Measurements from ENCODE around the gene SYNDIG1.

SYNDIG1 gene

GRCh38 chr20:24492698-24493097 is 23.3 kb downstream of the SYNDIG1 start:
- H3K9me3 Mint-ChIP-seq, result no peaks in the 10 kb centered on the region
- no peaks in the 10 kb centered on the region for H3K36me3 Mint-ChIP-seq (ENCODE audit: insufficient read depth)
- no peak overlapping the region for H3K27ac Mint-ChIP-seq (ENCODE audit: low read depth)
- DNase-seq (ENCODE audit: low spot score in 2 of 2), result no peak
- peaks cover 12% of the 10 kb centered on the region for H3K27me3 Mint-ChIP-seq
- H3K4me3 Mint-ChIP-seq, result no peak overlapping the region
- no peaks in the 10 kb centered on the region for H3K4me1 Mint-ChIP-seq
- ATAC-seq (replicated peaks; ENCODE audit: extremely low read depth, poor library complexity, severe bottlenecking), result no peak

- no peak overlapping the region for H3K4me3 Mint-ChIP-seq
- no peaks in the 10 kb centered on the region for H3K4me1 Mint-ChIP-seq
- H3K27me3 Mint-ChIP-seq, result peaks cover 12% of the 10 kb centered on the region
- no peak overlapping the region for H3K27ac Mint-ChIP-seq (ENCODE audit: low read depth)
- no peaks in the 10 kb centered on the region for H3K9me3 Mint-ChIP-seq
- no peaks in the 10 kb centered on the region for H3K36me3 Mint-ChIP-seq (ENCODE audit: insufficient read depth)
- DNase-seq (ENCODE audit: low spot score in 2 of 2), result no peak
- ATAC-seq (replicated peaks; ENCODE audit: extremely low read depth, poor library complexity, severe bottlenecking), result no peak
These were observed 23.8 kb downstream of the SYNDIG1 start for GRCh38 chr20:24493181-24493580.

GRCh38 chr20:24493661-24494459 is 24.4 kb downstream of the SYNDIG1 start:
- Mint-ChIP-seq H3K4me3 (no peak overlapping the region), H3K36me3 (ENCODE audit: insufficient read depth) (no peaks in the 10 kb centered on the region), H3K4me1 (no peaks in the 10 kb centered on the region), H3K9me3 (no peaks in the 10 kb centered on the region), H3K27ac (ENCODE audit: low read depth) (no peak overlapping the region), H3K27me3 (peaks cover 12% of the 10 kb centered on the region)
- ATAC-seq (replicated peaks; ENCODE audit: extremely low read depth, poor library complexity, severe bottlenecking) (no peak), DNase-seq (ENCODE audit: low spot score in 2 of 2) (no peak)

GRCh38 chr20:24494460-24494920 is 25.1 kb downstream of the SYNDIG1 start:
- Mint-ChIP-seq H3K4me1 (no peaks in the 10 kb centered on the region), H3K27me3 (peaks cover 12% of the 10 kb centered on the region), H3K4me3 (no peak overlapping the region), H3K27ac (ENCODE audit: low read depth) (no peak overlapping the region), H3K36me3 (ENCODE audit: insufficient read depth) (no peaks in the 10 kb centered on the region), H3K9me3 (no peaks in the 10 kb centered on the region)
- ATAC-seq (replicated peaks; ENCODE audit: extremely low read depth, poor library complexity, severe bottlenecking) (no peak), DNase-seq (ENCODE audit: low spot score in 2 of 2) (no peak)

- no peak for ATAC-seq (replicated peaks; ENCODE audit: extremely low read depth, poor library complexity, severe bottlenecking)
- H3K9me3 Mint-ChIP-seq, result no peaks in the 10 kb centered on the region
- no peak overlapping the region for H3K27ac Mint-ChIP-seq (ENCODE audit: low read depth)
- no peaks in the 10 kb centered on the region for H3K36me3 Mint-ChIP-seq (ENCODE audit: insufficient read depth)
- no peak overlapping the region for H3K4me3 Mint-ChIP-seq
- peaks cover 9% of the 10 kb centered on the region for H3K27me3 Mint-ChIP-seq
- no peaks in the 10 kb centered on the region for H3K4me1 Mint-ChIP-seq
- no peak for DNase-seq (ENCODE audit: low spot score in 2 of 2)
These were observed 25.8 kb downstream of the SYNDIG1 start for GRCh38 chr20:24495266-24495665.

DNA sequence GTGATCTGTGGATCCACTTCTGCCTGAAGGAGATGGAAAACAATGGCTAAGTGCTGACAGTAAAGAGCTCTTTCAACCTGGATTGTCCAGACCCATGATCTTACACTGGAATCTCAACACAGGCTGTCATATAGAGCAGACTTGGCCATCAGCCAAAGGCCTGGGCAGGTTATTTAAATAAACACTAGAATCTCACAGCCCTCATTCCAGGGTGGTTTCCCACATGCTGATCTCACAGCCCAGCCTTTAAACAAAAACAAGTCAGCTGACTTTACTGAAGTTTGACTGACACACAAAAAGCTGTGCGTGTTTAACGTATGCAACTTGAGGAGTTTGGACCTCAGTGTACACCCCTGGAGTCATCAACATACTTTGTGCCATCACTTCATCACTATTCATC is 28.4 kb downstream of the SYNDIG1 start:
- no peak for DNase-seq (ENCODE audit: low spot score in 2 of 2)
- no peaks in the 10 kb centered on the region for H3K4me1 Mint-ChIP-seq
- peaks cover 8% of the 10 kb centered on the region for H3K27me3 Mint-ChIP-seq
- no peak overlapping the region for H3K4me3 Mint-ChIP-seq
- no peaks in the 10 kb centered on the region for H3K9me3 Mint-ChIP-seq
- ATAC-seq (replicated peaks; ENCODE audit: extremely low read depth, poor library complexity, severe bottlenecking), result no peak
- no peak overlapping the region for H3K27ac Mint-ChIP-seq (ENCODE audit: low read depth)
- H3K36me3 Mint-ChIP-seq (ENCODE audit: insufficient read depth), result no peaks in the 10 kb centered on the region

DNA sequence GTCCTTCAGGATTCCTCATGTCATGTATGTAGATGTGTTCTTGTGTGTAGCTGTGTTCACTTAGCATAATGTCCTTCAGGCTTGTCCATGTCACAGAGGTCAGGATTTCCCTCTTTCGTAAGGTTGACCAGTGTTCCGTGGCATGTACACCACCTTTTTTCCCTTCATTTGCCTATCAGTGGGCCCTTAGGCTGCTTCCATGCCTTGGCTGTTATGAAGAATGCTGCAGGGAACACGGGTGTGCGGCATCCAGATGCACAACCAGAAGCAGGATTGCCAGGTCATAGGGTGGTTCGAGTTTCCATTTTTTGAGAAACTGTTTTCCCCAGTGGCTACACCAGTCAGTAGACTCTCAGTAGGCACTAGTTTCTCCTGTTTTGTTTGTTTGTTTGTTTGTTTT is 29.2 kb downstream of the SYNDIG1 start:
- Mint-ChIP-seq H3K4me3 (no peak overlapping the region), H3K4me1 (no peaks in the 10 kb centered on the region), H3K27me3 (peaks cover 16% of the 10 kb centered on the region), H3K9me3 (no peaks in the 10 kb centered on the region), H3K36me3 (ENCODE audit: insufficient read depth) (no peaks in the 10 kb centered on the region), H3K27ac (ENCODE audit: low read depth) (no peak overlapping the region)
- ATAC-seq (replicated peaks; ENCODE audit: extremely low read depth, poor library complexity, severe bottlenecking), result no peak
- no peak for DNase-seq (ENCODE audit: low spot score in 2 of 2)

DNA sequence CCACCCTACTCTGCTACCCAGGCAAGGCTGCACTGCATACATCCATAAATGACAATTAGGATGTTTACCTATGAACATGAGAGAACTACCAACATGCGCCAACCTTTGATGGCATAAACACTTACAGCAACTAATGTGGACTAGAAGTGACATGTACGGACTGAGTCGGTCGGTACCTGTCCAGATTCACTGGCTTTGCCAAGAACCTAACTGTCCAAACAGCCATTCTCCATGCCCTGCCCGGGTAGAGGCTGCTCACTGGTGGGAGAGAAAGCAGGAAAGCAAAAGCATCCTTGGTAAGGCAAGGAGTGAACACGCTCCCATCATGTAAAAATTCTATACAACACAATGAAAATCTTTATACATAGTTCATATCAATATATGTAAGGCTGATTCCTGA is 30.0 kb downstream of the SYNDIG1 start:
- Mint-ChIP-seq H3K27me3 (peaks cover 24% of the 10 kb centered on the region), H3K9me3 (no peaks in the 10 kb centered on the region), H3K4me1 (no peaks in the 10 kb centered on the region), H3K27ac (ENCODE audit: low read depth) (no peak overlapping the region), H3K36me3 (ENCODE audit: insufficient read depth) (no peaks in the 10 kb centered on the region), H3K4me3 (no peak overlapping the region)
- ATAC-seq (replicated peaks; ENCODE audit: extremely low read depth, poor library complexity, severe bottlenecking) (no peak), DNase-seq (ENCODE audit: low spot score in 2 of 2) (no peak)

DNA sequence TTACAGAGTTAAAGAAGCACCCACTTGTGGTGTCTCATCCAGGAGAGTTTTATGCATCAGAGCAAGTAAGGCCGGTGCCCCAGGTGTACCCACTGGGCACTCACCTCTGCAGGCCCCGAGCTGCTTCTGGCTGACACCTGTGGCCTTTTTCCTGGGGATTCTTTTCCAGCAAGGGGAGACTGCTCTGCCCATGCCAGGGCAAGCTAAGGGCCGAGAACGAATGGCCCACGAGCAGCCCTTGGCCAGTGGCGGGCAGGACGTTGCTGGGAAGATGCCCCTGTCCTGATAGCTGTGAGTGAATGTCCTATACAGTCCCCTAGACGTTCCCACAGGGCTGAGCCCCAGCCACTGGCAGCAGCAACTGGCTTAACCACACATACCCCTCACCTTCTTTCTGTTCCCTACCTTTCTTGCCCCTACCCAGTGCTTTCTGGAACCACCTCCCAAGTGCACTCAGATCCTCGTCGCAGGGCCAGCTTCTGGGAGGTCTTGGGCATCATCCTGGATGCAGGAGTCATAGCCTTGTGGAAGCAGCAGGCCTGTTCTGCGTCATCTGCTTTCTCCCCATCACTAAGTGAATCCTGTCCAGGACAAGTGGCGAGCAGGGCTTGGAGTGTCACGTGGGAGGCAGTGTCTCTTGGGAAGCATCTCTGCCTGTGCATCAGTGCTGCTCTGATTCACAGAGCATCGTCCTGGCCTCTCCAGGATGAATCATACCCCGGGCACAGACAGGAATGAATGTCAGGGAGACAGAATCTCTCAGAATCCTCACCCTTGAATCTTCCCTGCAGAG is 32.5 kb downstream of the SYNDIG1 start:
- no peak for ATAC-seq (replicated peaks; ENCODE audit: extremely low read depth, poor library complexity, severe bottlenecking)
- no peak overlapping the region for H3K4me3 Mint-ChIP-seq
- no peaks in the 10 kb centered on the region for H3K4me1 Mint-ChIP-seq
- peaks cover 2% of the 10 kb centered on the region for H3K36me3 Mint-ChIP-seq (ENCODE audit: insufficient read depth)
- H3K9me3 Mint-ChIP-seq, result no peaks in the 10 kb centered on the region
- DNase-seq (ENCODE audit: low spot score in 2 of 2), result no peak
- H3K27ac Mint-ChIP-seq (ENCODE audit: low read depth), result no peak overlapping the region
- H3K27me3 Mint-ChIP-seq, result peaks cover 40% of the 10 kb centered on the region

DNA sequence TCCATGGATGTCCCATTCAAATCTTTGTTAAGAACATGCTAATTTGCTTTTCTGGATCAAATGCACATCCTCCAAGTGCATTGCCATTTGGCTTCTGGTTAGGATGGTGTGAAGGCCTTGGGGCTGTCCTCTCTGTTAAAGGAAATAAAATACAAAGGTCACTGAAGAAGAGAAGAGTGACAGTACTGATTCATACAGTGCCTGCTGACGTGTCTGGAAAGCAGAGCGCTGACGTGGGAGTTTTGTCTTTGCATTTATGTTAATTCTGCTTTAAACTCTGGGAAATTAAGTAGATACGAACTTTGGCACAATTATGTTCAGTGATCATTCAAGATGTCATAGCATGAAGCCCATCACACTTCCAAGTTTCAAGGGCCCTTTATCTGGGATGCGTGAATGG is 33.2 kb downstream of the SYNDIG1 start:
- H3K27ac Mint-ChIP-seq (ENCODE audit: low read depth), result no peak overlapping the region
- H3K4me3 Mint-ChIP-seq, result no peak overlapping the region
- DNase-seq (ENCODE audit: low spot score in 2 of 2) (no peak), ATAC-seq (replicated peaks; ENCODE audit: extremely low read depth, poor library complexity, severe bottlenecking) (no peak)
- no peaks in the 10 kb centered on the region for H3K4me1 Mint-ChIP-seq
- peaks cover 2% of the 10 kb centered on the region for H3K36me3 Mint-ChIP-seq (ENCODE audit: insufficient read depth)
- peaks cover 47% of the 10 kb centered on the region for H3K27me3 Mint-ChIP-seq
- H3K9me3 Mint-ChIP-seq, result no peaks in the 10 kb centered on the region

- Mint-ChIP-seq H3K4me1 (no peaks in the 10 kb centered on the region), H3K27ac (ENCODE audit: low read depth) (no peak overlapping the region), H3K4me3 (no peak overlapping the region), H3K9me3 (no peaks in the 10 kb centered on the region), H3K27me3 (peaks cover 55% of the 10 kb centered on the region), H3K36me3 (ENCODE audit: insufficient read depth) (peaks cover 2% of the 10 kb centered on the region)
- ATAC-seq (replicated peaks; ENCODE audit: extremely low read depth, poor library complexity, severe bottlenecking) (no peak), DNase-seq (ENCODE audit: low spot score in 2 of 2) (no peak)
These were observed 34.0 kb downstream of the SYNDIG1 start for GRCh38 chr20:24503352-24503931.

GRCh38 chr20:24504331-24505285 is 35.2 kb downstream of the SYNDIG1 start:
- H3K27ac Mint-ChIP-seq (ENCODE audit: low read depth), result no peak overlapping the region
- DNase-seq (ENCODE audit: low spot score in 2 of 2), result no peak

More at GRCh38 chr20:24504331-24505285, 35.2 kb downstream of the SYNDIG1 start:
- Mint-ChIP-seq H3K36me3 (ENCODE audit: insufficient read depth) (peaks cover 2% of the 10 kb centered on the region), H3K9me3 (no peaks in the 10 kb centered on the region), H3K4me3 (no peak overlapping the region), H3K27me3 (peaks cover 66% of the 10 kb centered on the region), H3K4me1 (no peaks in the 10 kb centered on the region)
- no peak for ATAC-seq (replicated peaks; ENCODE audit: extremely low read depth, poor library complexity, severe bottlenecking)
